Activated naive CD4-positive, alpha-beta T cell treated with anti-CD3 and anti-CD28 coated beads, Interleukin-2, amount 50 U/mL, for 24 hours (primary cell): ENCODE data around the gene MYO9A.

ENCODE experiments used
- H3K27ac Mint-ChIP-seq: one replicate; pipeline ENCODE4 v1.8.0; 2021; ENCODE audit warnings: mild to moderate bottlenecking, mixed read lengths
- H3K27me3 Mint-ChIP-seq: one replicate; pipeline ENCODE4 v1.8.0; 2021; ENCODE audit warnings: mixed read lengths
- H3K36me3 Mint-ChIP-seq: one replicate; pipeline ENCODE4 v1.8.0; 2021; ENCODE audit warnings: mixed read lengths
- H3K4me1 Mint-ChIP-seq: one replicate; pipeline ENCODE4 v1.8.0; 2021; ENCODE audit warnings: mixed read lengths
- H3K4me3 Mint-ChIP-seq: one replicate; pipeline ENCODE4 v1.8.0; 2021; ENCODE audit warnings: mild to moderate bottlenecking, mixed read lengths
- H3K9me3 Mint-ChIP-seq: one replicate; pipeline ENCODE4 v1.8.0; 2021; ENCODE audit warnings: mixed read lengths

The MYO9A gene

DNA sequence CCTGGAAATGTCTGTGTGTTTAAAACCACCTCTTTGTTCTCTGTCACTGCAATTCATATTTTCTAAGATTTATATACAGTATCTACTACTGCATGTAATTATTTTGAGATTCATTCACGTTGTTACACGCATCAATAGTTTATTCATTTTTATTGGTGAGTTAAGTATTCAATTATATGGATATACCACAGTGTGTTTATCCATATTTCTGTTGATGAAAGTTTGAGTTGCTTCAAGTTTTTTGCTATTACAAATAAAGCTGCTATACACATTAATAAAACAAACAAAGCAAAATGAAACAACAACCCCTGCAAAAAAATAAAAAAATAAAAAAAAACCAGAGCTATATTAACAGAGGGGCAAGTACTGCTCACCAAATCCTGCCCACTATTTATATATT lies 185.3 kb downstream of the MYO9A start:
- no peaks in the 10 kb centered on the region for H3K27me3 Mint-ChIP-seq
- H3K4me1 Mint-ChIP-seq, result no peaks in the 10 kb centered on the region
- H3K9me3 Mint-ChIP-seq, result no peaks in the 10 kb centered on the region
- H3K27ac Mint-ChIP-seq, result no peak overlapping the region
- H3K4me3 Mint-ChIP-seq, result no peak overlapping the region
- H3K36me3 Mint-ChIP-seq, result peaks cover 59% of the 10 kb centered on the region

DNA sequence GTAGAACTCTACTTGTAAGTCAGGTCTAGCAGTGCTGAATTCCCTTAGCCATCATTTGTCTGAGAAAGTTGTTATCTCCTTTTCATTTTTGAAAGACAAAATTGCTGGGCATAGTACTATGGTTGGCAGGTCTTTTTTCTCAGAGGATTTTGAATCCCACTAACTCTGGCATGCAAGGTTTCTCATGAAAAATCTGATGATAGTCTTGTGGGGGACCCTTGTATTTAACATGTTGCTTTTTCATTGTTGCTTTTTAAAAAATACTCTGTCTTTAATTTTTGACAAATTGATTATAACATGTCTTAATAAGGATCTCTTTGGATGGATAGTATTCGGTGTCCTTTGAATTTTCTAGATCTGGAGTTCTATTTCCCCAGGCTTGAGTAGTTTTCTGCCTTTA lies 186.7 kb downstream of the MYO9A start:
- no peaks in the 10 kb centered on the region for H3K4me1 Mint-ChIP-seq
- H3K4me3 Mint-ChIP-seq, result no peak overlapping the region
- H3K27me3 Mint-ChIP-seq, result no peaks in the 10 kb centered on the region
- no peak overlapping the region for H3K27ac Mint-ChIP-seq
- no peaks in the 10 kb centered on the region for H3K9me3 Mint-ChIP-seq
- peaks cover 58% of the 10 kb centered on the region for H3K36me3 Mint-ChIP-seq

DNA sequence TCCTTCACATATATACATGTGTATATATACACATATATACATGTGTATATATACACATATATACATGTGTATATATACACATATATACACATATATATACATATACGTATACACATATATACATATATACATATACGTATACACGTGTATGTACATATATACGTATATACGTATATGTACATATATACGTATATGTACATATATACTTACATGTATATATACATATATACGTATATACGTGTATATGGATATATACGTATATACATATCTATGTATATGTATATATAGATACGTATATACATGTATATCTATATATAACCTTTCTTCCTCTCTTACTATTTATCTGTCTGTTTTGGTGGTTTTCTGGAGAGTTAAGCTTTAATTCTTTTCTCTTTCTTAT lies 192.8 kb downstream of the MYO9A start:
- Mint-ChIP-seq H3K4me3 (no peak overlapping the region), H3K9me3 (no peaks in the 10 kb centered on the region), H3K36me3 (peaks cover 16% of the 10 kb centered on the region), H3K27me3 (no peaks in the 10 kb centered on the region), H3K27ac (no peak overlapping the region), H3K4me1 (no peaks in the 10 kb centered on the region)

DNA sequence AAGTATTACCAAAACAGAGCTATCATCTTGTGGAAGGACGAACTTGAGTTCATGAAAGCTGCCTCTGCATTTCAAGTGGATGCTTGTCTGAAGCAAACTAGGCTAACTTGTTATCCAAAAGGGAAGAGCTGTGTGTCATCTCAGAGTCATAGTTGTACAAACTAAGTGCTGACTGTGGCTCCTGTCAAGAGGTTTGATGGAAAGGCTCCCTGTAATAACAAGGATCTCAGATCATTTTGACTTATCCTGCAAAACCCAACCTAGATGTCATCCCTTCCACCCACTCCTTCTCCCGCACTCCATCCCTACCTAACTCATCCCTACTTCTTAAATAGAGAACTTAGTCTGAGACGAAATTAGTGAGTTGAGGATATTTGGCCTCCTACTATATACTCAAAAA lies 196.8 kb downstream of the MYO9A start:
- Mint-ChIP-seq H3K4me1 (no peaks in the 10 kb centered on the region), H3K27me3 (no peaks in the 10 kb centered on the region), H3K36me3 (peaks cover 10% of the 10 kb centered on the region), H3K9me3 (no peaks in the 10 kb centered on the region), H3K4me3 (no peak overlapping the region), H3K27ac (no peak overlapping the region)

DNA sequence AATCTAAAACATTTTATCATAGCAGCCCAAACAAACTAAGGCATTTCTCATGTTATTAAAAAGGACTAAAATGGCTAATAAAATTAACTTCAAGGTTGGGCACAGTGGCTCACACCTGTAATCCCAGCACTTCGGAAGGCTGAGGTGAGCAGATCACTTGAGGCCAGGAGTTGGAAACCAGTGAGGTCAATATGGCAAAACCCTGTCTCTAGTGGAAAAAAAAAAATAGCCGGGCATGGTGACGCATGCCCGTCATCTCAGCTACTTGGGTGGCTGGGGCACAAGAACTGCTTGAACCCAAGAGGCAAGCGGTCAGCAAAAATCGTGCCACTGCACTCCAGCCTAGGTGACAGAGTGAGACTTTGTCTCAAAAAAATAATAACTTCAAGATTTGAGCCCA lies 197.4 kb downstream of the MYO9A start:
- Mint-ChIP-seq H3K4me3 (no peak overlapping the region), H3K9me3 (no peaks in the 10 kb centered on the region), H3K4me1 (no peaks in the 10 kb centered on the region), H3K27ac (no peak overlapping the region), H3K36me3 (peaks cover 12% of the 10 kb centered on the region), H3K27me3 (no peaks in the 10 kb centered on the region)

DNA sequence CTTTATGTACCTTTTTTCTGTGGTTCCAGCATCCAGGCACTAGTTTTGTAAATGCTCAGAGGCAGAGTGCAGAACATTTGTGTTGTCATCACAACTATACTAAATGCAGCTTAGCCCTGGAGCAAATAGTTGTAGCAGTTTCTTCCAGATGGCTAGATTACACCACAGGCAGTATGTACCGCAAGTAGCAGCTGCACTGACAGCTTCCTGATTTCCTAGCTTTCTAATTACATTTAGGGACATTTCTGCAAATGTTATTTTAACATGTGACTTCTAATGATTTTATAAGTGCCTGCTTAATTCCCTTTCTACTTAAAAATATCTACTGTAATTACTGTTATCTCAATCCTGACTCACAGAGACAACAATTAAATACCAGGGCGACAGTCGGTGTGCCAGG lies 201.1 kb downstream of the MYO9A start:
- no peak overlapping the region for H3K27ac Mint-ChIP-seq
- peaks cover 28% of the 10 kb centered on the region for H3K36me3 Mint-ChIP-seq
- no peaks in the 10 kb centered on the region for H3K27me3 Mint-ChIP-seq
- H3K4me3 Mint-ChIP-seq, result no peak overlapping the region
- H3K9me3 Mint-ChIP-seq, result peaks cover 6% of the 10 kb centered on the region
- H3K4me1 Mint-ChIP-seq, result no peaks in the 10 kb centered on the region

DNA sequence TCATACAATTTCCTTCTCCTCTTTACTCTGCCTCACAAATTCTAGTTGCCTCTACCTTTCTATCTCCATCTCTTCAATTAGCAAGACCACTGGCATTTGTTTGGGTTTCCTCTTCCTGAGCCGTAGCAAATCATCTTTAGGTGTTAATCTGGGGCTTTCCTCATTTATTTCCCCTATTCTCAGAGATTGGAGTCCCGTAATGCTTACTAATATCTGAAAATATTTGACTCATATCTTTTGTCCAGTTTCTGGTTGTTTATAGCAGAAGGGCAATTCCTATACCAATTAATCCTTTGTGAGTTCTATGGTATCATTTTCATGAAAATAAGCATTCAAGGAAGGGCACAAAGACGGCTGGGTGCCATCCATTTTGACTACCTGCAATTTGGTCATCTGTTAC lies 203.9 kb downstream of the MYO9A start:
- Mint-ChIP-seq H3K27ac (no peak overlapping the region), H3K9me3 (peaks cover 6% of the 10 kb centered on the region), H3K27me3 (no peaks in the 10 kb centered on the region), H3K4me1 (no peaks in the 10 kb centered on the region), H3K36me3 (peaks cover 32% of the 10 kb centered on the region), H3K4me3 (no peak overlapping the region)

DNA sequence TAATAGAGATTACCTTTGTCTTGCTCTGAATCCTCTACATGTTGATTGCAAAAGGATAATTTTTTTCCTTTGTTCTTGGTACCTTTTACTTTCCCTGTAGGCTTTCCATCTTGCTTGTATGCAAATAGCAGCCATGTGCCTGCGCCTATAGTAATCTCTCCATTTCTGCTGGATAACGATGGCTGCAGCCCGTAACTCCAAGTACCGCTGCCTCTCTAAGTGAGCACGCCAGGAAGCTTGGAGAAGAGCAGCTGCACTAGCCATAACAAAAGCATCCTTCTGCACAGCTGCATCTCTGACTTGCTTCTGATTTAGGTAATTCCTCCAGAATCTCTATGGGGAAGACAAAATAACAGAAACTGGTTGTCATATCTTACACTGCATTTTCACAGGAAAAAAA lies 218.3 kb downstream of the MYO9A start:
- no peak overlapping the region for H3K27ac Mint-ChIP-seq
- H3K36me3 Mint-ChIP-seq, result peaks cover 27% of the 10 kb centered on the region
- H3K9me3 Mint-ChIP-seq, result no peaks in the 10 kb centered on the region

DNA sequence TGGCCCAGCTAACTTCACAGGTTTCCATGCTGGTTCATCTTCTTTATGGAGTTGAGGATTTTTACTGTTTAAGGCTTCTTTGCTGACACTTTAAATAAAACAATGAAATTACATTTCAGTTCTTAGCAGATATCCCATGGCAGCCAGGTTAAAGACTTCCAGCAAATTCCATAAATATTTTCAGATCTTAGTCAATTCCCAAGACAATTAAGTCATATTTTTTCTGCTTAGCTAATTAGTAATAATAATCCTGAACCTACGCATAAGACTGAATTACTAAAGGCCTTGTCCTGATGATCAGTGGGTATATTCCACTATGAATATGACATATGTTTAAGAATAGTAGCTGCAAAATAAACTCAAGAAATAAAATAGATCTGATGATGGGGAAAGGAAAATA lies 224.3 kb downstream of the MYO9A start:
- H3K4me1 Mint-ChIP-seq, result no peaks in the 10 kb centered on the region
- no peaks in the 10 kb centered on the region for H3K9me3 Mint-ChIP-seq
- peaks cover 26% of the 10 kb centered on the region for H3K36me3 Mint-ChIP-seq

More for the DNA sequence above, 218.3 kb downstream of the MYO9A start:
- Mint-ChIP-seq H3K4me3 (no peak overlapping the region), H3K27me3 (no peaks in the 10 kb centered on the region), H3K4me1 (no peaks in the 10 kb centered on the region)

DNA sequence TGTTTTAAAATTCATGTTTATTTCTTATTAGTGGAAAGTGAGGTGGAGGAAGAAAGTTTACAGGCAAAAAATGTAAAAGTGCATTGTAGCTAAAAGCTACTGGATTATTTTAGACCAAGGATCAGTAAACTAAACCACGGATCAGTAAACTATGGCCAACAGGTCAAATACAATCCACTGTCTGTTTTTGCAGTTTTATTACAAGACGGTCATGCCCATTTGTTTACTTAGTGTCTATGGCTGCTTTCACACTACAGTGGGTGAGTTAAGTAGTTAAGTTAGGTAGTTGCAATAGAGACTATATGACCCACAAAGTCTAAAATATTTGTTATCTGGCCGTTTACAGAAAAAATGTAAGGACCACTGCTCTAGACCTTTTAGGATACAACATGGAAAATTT lies 225.6 kb downstream of the MYO9A start:
- Mint-ChIP-seq H3K27me3 (no peaks in the 10 kb centered on the region), H3K9me3 (no peaks in the 10 kb centered on the region), H3K27ac (no peak overlapping the region), H3K36me3 (peaks cover 27% of the 10 kb centered on the region), H3K4me3 (no peak overlapping the region), H3K4me1 (no peaks in the 10 kb centered on the region)

More for the DNA sequence above, 224.3 kb downstream of the MYO9A start:
- Mint-ChIP-seq H3K27me3 (no peaks in the 10 kb centered on the region), H3K27ac (no peak overlapping the region), H3K4me3 (no peak overlapping the region)

DNA sequence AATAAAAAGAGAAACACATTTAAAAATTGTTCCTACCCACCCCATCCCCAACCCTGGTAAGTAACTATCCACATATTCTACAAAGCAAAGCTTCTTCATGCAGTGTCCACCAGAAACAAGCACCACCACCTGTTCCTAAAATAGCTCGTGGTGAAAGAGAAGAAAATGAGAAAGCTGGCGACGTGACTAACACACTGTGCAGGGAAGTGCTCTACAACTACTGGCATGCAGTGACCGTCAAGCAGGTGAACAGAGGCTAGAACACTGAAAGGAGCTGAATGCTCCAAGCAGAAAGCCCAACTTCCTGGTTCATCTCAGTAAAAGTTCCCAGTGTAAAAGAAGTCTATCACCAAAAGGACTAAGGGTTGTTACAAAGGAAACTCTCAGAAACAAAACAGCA lies 226.9 kb downstream of the MYO9A start:
- Mint-ChIP-seq H3K4me3 (no peak overlapping the region), H3K9me3 (no peaks in the 10 kb centered on the region), H3K27ac (no peak overlapping the region), H3K36me3 (peaks cover 29% of the 10 kb centered on the region), H3K4me1 (no peaks in the 10 kb centered on the region), H3K27me3 (no peaks in the 10 kb centered on the region)

DNA sequence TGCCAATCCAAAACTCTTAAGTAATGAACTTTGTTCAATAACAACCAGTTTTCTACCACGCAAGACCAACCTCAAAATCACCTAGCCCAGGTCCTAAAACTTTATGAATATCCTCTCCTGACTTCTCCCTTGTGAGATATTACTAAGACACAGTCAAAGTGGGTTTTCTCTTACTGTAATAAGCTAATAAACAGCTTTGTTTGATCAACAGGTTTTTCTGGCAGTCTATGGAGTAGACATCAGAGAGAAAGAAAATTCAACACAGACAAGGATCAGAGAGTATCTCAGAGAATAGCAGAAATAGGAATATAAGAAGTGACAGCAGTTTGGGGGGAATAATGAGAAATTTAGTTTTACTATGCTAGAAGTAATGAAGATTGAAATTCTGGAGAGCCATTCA lies 228.0 kb downstream of the MYO9A start:
- H3K9me3 Mint-ChIP-seq, result no peaks in the 10 kb centered on the region
- no peak overlapping the region for H3K4me3 Mint-ChIP-seq
- H3K27me3 Mint-ChIP-seq, result no peaks in the 10 kb centered on the region
- peaks cover 31% of the 10 kb centered on the region for H3K36me3 Mint-ChIP-seq
- H3K27ac Mint-ChIP-seq, result no peak overlapping the region
- no peaks in the 10 kb centered on the region for H3K4me1 Mint-ChIP-seq

DNA sequence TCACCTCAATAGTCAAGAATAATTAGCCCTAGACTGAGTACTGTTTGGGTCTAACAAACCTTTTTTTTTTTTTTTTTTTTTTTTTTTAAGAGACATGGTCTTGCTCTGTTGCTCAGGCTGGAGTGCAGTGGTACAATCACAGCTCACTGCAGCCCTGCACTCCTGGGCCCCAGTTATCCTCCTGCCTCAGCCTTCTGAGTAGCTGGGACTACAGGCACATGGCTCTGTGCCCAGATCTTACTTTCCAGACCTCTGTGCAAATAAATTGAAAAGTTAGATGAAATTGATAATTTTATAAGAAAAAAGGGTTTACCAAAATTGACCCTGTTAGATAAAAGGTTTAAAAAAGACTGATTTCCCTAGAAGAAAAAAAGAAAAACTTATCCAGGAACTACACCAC lies 228.6 kb downstream of the MYO9A start:
- H3K4me1 Mint-ChIP-seq, result no peaks in the 10 kb centered on the region
- H3K36me3 Mint-ChIP-seq, result peaks cover 31% of the 10 kb centered on the region
- H3K27ac Mint-ChIP-seq, result no peak overlapping the region
- H3K4me3 Mint-ChIP-seq, result no peak overlapping the region
- H3K27me3 Mint-ChIP-seq, result no peaks in the 10 kb centered on the region
- H3K9me3 Mint-ChIP-seq, result no peaks in the 10 kb centered on the region

DNA sequence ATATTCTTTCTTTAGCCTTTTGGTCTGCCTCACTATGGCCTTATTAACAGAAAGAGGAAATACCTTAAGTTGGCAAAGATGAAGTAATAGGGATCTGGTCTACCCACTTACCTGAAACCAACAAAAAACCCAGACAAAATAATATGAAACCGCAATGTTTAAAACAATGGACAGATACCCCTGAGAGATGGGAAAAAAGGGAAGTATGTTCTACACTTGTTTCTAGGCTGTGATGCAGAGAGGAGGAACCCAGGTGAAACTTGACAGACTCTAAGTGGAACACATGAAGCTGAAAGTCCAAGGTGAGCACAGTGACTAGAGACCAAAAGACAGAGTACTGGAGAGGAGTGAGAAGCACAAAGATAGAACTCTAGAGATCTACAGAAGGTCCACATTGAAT lies 229.2 kb downstream of the MYO9A start:
- Mint-ChIP-seq H3K4me3 (no peak overlapping the region), H3K4me1 (no peaks in the 10 kb centered on the region), H3K27me3 (no peaks in the 10 kb centered on the region), H3K36me3 (peaks cover 30% of the 10 kb centered on the region), H3K9me3 (no peaks in the 10 kb centered on the region), H3K27ac (no peak overlapping the region)

DNA sequence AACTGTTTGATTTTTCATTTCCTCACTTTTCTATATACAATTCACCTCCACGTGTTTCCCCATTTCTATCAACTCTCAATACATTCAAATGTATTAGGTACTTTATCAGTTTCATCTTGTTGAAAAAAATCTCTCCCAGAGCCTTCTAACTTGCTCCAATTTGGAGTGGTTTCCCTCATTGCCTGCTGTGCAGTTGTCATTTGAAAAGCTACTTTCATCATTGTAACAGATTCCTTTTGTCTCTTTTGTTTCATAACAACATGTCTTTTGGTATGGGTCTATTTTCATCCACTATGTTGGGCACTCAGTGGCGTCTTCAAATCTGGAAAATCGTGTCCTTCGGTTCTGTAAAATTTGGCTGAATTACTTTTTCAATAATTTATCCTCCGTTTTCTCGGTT lies 232.6 kb downstream of the MYO9A start:
- Mint-ChIP-seq H3K9me3 (no peaks in the 10 kb centered on the region), H3K27me3 (no peaks in the 10 kb centered on the region), H3K4me3 (no peak overlapping the region), H3K27ac (no peak overlapping the region), H3K36me3 (peaks cover 24% of the 10 kb centered on the region), H3K4me1 (no peaks in the 10 kb centered on the region)

DNA sequence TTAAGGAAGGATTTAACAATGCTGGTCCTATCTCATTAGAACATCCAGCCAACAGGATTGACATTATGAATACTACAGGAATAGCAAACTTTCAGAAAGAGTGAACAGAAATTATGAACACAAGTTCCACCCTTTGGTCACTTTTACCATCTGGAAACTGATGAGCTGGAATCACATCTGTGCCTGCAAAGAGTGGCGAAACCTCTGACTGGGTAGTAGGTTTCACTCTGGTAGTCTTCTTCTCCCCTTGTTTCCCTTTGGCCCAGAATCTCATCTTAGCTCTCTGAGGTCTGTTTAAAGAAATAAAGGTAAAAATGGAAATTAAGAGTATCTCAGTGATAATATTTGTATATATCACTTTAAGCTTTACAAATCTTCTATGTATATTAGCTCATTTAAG lies 234.5 kb downstream of the MYO9A start:
- H3K27me3 Mint-ChIP-seq, result no peaks in the 10 kb centered on the region
- no peak overlapping the region for H3K27ac Mint-ChIP-seq
- H3K4me1 Mint-ChIP-seq, result no peaks in the 10 kb centered on the region
- peaks cover 26% of the 10 kb centered on the region for H3K36me3 Mint-ChIP-seq
- H3K9me3 Mint-ChIP-seq, result no peaks in the 10 kb centered on the region
- H3K4me3 Mint-ChIP-seq, result no peak overlapping the region

DNA sequence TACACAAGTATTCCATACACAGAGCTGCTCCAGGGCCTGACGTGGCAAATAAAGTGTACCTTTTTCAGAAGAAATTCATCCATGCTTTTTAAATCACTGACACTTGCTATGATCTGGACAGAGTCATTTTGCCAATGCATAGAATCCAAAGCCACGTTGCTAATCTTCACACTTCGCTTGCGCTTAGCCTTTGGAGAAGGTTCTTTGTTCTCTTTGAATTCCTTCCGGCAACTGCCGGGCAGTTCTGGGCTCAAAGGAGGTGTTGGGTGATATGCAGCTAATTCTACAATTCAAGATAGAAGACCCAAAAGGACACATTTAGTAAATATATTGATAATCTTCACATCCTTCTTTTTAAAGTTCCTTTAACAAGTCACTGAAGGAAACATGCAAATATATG lies 237.7 kb downstream of the MYO9A start:
- Mint-ChIP-seq H3K4me3 (no peak overlapping the region), H3K9me3 (no peaks in the 10 kb centered on the region), H3K27me3 (no peaks in the 10 kb centered on the region), H3K4me1 (no peaks in the 10 kb centered on the region), H3K36me3 (peaks cover 17% of the 10 kb centered on the region), H3K27ac (no peak overlapping the region)
